GM21825 (cell line): ENCODE results near the gene FKBP15.
A peak's percentile ranks its signal among the peaks of the same experiment; 100 is the strongest.

Experiments used
- ATAC-seq: cut with Tn5 transposase; IDR thresholded peaks from one replicate; pipeline ENCODE4 v1.9.1; 2021; ENCODE audit warnings: mild to moderate bottlenecking, moderate library complexity; ENCODE audit not compliant: unreplicated experiment

FKBP15 gene

DNA sequence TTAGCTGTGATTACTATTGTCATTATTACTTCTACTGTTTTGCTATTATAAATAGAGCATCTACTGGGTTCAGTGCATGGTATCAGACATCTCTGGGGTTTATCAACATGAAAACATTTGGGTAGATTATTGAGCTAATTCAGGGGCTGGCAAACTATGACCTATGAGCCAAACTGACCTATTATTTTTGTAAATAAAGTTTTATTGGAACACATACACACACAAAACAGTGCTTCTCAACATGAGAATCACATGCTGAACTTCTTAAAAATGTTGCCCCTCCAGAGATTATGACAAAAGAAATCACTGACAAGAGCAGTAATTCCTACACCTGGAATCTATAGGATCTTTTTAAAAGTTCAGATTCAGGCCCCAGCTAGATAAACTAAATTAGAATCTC lies 39.9 kb downstream of the FKBP15 start:
- ATAC-seq = no peak

DNA sequence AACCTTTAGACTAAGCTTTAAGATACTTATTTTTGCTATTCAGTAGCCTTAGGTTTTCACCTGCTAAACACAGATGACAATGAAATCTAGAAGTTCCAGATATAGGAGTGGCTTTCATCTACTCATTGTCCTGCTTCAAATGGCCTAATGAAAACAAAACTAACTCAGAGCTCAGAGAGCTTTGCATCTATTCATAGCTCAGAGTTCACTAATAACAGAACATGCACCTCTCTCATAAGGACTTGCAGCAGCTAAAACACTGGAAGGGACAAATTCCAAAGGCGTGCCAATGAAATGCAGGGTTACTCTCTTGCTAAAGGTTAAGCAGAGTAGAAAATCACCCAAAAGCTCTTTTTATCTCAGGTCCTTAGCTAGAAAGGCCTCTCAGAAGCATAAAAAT lies 41.2 kb downstream of the FKBP15 start:
- ATAC-seq = no peak

DNA sequence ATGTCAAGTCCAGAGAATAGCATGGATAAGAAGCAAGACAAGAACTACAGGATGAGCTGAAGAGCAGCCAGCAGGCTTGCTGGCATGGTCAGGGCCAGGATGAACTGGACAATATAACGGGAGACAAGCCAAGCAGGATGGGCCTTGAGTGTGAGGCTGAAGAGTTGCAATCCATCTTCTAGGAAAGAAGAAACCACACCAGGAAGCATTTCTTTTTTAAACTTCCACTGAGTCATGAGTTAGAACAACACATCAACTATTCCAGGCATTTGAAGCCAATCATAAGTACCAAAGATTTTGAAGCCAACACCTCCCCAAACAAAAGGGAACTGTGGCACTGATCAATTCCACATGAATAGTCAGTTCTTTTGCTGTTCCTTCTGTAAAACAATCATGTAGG lies 43.0 kb downstream of the FKBP15 start:
- no peak for ATAC-seq

DNA sequence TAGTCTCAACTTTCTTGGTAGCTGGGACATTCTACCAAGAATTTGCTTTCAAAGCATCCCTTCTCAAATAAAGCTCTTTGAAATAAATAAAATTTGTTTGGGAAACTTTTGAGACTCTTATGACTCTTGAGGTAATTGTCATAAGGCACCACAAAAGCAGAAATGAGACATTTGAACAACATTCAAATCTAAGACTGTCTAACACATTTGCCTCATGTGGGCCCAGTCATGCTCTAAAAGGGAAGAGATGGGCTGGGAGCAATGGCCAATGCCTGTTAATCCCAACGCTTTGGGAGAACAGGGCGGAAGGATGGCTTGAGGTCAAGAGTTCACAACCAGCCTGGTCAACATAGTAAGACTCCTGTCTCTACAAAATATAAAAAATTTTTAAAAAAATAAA lies 43.8 kb downstream of the FKBP15 start:
- no peak for ATAC-seq

DNA sequence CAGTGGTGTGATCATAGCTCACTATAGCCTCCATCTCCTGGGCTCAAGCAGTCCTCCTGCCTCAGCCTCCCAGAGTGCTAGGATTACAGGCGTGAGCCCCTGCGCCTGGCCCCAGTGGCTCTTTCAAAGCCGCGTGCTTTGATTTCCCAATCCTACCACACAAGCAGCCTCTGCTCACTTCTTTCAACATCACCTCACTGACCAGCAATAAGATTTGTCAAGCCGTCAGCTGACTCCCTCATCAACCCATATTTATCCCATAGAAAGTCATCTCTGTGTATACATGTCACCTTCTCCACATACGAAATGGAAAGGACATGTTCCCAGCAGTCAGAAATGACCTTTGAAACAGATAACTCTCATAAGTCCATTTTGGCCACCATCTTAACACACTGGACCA lies 44.3 kb downstream of the FKBP15 start:
- no peak for ATAC-seq

DNA sequence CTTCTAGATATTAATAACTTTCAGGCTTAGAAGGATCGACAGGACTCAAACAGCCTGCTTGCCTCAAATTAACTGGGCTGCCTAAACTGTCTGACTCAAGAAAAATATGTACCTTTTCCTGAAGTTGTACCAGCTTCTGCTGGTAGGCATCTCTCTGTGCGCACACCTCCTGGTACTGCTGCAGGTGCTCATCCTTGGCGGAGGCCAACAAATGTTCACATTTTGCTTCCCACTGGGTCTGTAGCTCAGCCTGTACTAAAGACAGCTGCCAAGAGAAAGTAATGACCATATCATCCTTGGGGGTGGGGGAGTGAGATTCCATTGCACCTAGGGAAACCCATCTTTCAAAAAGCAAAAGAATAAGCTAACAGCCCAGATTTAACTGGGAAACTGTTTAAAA lies 47.7 kb downstream of the FKBP15 start:
- ATAC-seq = no peak

DNA sequence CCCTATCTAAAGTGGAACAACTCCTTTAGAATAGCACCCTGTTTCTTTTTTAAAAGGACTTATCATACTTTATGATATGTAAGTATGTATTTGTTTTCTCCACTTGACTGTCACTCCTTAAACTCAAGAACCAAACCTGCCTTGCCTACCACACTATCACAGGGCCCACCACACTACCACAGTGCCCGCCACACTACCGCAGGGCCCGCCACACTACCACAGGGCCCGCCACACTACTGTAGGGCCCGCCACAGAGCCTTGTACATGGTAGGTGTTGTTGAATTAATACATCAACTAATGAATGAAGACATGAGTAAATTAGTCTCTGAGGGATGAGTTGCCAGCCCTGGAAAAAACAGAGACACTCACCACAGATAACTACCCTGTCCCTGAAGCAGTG lies 52.3 kb downstream of the FKBP15 start:
- no peak for ATAC-seq

DNA sequence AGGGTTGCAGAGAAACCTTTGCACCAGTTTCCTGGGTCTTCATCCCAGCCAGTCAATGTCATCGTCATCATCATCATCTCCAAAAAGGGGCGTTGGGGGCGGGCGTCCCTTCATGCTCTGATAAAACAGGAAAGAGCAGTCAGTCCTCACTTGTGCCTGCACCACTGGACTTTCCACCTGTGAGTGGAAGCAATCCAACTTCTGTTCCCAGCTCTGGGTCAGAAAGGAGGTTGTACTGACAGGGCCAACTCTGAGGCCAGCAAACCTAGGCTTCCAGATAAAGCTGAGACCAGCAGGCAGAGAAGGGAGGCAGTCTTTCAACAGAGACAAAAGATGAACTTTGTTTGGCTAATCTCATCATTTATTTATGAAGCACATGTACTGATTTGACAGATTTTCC lies 55.0 kb downstream of the FKBP15 start:
- no peak for ATAC-seq

DNA sequence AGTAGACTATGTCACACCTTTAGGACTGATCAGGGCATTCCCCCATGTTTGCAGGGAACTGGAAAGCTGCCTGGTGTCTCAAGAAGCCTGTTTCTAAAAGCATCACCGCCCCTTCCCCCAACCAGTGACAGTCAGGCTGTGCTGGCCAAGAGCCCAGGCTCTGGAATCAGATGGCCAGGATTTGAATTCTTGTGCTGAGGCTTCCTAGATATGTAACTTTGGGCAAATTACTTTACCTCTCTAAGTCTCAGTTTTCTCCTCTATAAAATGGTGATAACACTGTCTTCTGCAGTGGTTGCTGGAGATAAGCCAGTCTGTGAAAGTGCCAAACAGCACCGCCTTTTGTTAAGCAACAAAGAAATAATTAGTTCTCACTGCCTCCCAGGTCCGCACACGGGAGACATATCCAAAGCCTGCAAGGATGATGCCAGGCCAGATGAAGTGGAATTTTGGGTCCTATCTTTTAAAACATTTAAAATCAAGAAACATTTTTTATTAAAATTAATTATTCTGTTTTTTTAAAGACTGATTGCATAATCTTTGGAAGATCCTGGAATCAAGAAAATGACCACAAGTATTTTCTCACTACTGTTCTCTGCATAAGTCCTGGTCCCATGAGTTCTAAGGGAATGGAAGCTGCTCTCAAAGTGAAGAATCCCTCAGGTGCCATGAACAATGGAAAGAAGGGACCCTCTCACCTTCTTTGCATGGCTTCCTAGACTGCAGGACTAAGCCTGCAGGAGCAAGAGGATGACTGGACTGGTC lies 56.4 kb downstream of the FKBP15 start:
- ATAC-seq = no peak

DNA sequence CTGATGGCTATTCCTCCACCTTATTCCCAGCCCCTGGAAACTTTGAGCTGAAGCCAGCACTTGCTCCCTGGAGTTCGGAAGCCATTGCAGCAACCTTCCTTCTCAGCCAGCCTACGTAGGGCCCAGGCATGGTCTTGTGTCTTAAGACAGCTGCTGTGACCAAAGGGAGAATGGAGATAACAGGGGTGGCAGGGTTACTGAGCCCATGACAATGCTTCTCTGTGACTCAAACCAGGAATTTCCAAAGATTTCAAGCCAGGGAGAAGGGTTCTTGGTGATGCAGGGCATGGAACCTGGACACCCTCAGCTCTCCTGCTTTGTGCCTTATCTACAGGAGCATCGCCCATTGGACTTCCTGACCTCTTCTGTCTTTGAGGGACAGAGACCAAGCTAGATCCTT lies 58.1 kb downstream of the FKBP15 start:
- no peak for ATAC-seq

DNA sequence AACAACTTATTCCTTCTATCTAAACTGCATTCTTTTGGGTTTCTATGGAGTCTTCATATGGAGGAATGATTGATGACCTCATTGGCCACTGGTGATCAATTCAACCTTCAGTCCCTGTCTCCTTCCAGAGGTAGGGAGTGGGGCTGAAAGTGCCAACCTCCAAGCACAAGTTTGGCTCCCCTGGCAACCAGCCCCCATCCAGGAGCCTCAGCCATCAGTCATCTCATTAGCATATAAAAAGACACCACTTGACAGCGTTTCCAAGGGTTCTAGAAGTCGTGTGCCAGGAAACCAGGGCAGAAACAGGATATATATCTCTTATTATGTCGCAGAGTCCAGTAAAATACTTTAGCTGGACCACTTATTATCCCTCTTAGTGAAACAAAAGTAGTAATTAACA lies 60.5 kb downstream of the FKBP15 start:
- no peak for ATAC-seq

DNA sequence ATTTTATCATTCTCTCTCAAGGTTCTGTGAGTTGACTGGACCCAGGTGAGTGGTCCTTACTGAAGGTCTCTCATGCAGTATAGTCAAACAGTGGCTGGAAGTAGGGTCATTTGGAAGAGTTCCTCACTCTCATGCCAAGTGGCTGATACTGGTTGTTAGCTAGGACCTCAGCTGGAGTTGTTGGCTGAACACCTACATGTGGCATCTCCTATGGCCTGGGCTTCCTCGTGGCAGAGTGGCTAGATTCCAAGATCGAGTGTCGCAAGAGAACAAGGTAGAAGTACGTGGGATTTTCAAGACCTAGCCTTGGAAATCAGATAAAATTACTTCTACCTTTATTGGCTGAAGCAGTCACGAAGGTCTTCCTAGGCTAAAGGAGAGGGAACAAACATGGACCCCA lies 62.6 kb downstream of the FKBP15 start:
- ATAC-seq = no peak

DNA sequence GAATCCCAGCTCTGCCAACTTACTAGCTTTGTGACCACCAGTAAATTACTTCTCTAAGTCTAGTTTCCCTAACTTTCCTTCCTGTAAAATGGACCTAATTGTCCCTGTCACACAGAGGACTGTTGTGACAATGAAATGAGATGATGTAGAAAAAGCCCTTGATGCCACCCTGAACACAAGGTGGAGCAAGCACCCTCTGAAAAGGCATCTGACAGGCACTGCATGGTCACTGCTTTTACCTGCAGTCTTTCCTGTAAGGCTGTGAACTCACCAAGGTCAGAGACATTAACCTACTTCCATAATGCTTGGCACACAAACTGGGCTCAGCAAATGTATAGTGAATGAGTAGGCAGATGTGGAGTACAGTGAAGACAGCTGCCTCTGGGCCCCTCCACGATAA lies 64.2 kb downstream of the FKBP15 start:
- ATAC-seq = no peak

DNA sequence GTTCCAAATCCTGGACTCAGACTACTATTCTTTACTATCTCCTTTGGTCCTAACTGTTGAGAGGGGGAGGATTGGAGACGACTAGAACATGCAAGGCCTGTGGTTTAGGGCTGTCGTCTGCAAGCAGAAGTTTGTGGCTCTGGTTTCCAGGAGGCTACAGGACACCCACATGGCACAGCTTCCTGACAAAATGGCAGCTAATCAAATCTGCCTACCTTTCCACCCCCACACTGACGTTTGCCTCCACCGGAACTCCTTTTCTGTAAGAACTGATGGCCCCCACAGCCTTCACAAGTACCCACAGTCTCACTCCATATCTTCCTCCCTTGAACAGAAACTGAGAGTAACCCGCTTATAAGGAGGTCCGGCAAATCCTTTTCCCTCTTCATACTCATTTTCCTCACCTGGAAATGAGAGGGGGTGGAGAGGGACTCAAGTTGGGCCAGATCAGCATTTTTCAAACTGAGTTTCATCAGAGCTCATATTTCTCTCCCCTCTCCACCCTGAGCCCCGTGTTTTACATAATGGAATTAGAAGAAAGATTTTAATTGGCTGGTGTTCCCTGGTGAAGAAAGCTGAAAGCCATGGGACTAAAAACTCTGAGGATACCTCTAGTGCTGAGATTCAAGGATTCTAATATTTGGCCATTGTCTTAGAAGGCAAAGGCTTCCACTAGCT lies 65.0 kb downstream of the FKBP15 start:
- ATAC-seq = no peak

DNA sequence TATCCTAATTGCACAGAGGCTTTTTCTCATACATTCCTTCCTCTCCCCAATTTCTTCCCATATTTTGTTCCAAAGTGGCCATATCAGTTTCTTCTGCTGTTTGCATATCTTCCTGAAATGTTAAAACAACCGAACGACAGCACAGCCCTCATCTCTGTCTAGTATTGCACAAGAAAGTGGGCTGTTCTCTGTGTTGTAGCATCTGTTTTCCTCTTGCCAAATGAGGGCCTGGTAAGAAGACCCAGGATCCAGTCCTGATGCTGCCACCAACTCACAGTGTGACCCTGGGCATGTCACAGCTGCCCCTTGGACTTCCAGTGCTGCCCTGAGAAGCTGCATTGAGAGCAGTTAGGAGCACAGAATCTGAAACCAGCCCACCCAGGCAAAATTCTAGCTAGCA lies 66.1 kb downstream of the FKBP15 start:
- ATAC-seq = no peak

DNA sequence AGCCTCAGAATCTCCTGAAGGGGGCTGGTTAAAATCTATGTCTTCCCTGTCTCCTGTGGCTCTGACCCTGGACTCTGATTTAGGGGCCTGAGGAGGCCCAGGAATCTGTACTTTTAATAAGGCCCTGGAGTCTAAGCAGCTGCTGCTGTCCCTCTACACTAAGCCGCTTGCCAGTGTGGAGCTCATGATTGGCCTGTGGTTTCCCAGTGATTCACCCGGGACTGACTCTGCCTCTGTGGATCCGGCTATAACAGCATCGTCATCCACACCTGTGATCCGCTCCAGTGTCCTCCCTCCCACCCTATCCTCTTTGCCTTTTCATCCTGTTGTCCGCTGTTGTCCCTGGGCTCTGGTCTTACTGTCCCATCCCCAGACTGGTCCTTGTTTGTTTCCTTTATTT lies 66.6 kb downstream of the FKBP15 start:
- ATAC-seq = no peak

DNA sequence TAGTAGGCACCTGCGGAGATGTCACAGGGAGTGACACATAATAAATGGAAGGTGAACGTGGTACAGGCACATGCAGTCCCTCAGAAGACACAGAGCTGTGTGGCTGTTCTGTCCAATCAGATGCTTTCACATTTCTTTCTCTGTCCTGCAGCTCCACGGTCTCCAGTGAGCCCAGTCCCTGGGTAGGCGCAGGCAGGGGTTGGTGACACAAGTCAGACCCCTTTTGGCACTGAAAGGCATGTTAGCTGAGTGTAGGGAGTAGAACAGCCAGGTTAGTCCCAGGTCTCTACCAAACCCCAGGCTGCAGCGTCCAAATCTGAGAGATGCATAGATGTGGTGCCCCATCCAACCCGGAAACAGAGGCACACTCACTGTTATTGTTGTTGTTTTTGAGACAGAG lies 67.5 kb downstream of the FKBP15 start:
- ATAC-seq = no peak

DNA sequence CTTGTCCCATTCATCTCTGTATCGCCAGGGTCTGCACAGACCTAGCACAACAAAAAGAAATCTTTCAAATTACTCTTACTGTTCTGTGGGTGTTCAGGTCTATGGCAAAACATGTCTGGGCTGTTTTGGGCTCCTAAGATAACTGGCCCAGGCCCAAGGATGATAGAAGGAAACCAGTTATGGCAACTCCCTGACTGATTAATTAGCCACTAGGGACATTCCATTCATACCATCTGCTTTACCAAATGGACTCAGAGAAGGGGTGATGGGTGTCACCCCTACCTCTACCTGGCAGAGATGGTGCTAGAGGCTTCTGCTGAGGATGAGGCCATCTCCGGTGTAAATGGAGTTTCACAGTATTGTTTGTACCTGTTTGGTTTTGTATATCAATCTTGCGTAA lies 68.4 kb downstream of the FKBP15 start:
- no peak for ATAC-seq

DNA sequence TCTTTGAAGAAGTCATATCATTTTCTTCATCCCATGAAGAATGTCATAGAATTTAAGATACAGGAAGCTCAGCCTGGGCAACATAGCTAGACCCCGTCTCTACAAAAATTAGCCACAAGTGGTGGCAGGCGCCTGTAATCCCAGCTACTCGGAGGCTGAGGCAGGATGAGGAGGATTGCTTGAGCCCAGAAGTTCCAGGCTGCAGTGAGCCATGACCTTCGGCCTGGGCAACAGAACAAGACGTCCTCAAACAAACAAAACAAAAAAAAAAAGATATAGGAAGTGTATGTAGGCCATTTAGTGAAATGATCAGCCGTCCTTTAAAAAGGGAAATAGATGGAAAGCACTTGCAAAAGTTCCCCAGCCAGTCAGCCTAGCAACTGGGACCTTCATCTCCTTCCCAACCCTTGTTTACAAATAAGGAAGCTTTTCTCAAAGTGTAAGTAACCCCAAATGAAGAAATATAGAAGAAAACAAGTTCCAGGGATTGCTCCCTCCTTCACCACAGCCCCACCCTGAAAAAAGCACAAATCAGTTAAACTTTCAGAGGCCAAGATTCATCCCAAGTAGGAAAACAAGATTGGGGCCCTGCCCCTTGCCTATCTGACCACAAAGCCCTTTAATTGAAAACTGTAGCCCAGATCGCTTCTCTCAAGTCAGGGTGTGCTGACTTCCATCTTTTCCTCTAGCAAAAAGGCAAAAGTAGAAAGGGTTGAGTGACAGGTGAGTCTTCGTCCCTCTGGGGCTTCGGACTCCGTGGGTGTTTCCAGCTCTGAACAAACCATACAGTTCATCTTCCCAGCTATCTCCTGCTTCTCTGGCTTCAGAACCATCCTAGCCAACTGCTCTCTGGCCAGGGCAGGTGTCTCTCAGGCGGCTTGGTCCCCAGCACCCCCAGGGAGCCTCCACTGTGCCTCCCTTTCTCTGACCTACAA lies 69.1 kb downstream of the FKBP15 start:
- ATAC-seq = no peak

DNA sequence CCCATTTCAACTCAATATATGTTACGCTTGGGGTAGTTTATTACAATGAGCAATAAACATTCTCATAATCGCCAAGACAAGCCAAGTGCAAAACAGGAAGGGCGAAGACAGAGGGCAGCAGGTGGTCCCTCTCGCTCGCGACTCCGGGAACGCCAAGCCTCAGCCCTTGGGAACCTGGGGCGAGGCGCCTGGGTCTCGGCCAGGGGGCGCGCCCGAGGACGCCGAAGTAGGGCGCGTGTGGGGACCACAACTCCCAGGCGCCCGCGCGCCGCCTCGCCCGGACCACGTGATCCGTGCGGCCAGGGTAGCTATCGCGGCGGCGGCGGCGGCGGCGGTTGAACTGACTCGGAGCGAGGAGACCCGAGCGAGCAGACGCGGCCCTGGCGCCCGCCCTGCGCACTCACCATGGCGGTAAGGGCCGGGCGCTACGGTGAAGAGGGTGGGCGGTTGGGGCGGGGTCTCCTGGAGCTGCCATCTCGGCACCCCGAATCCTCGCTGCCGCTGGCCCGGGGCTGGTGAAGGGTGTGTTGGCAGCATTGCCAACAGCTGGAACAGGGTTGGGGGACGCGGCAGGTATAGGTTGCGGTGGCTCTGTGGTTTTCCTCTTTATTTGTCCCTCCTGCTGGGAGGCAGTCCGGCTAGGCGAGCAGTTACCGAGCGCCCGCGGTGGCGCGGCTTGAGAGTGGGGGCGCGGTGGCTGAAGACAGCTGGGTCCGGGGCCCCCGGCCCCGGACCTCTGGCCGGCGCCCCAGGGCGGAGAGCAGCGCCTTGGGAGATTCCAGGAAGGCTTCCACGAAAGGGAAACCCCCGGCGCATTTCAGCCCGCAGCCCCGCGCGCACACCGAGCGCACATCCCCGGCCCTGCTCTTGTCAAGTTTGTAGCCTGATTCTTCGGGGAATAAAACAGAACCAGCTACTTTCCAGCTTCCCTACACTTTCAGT lies 70.1 kb downstream of the FKBP15 start, which contains the start of gene SLC31A2:
Gene SLC31A2 (plus strand): TSS at position 338 of the 942 bp plus-strand sequence. CDS start 68 bp downstream, at position 406.
- peak; percentile 96 for ATAC-seq
